Muscle layer of colon (tissue), 2 donors: ENCODE data around the gene CMIP.

Source experiments
- H3K27ac ChIP-seq: one replicate; pipeline ENCODE4 v1.7.0; 2013; ENCODE audit warnings: low read depth, mild to moderate bottlenecking, low read length, moderate library complexity
- H3K27me3 ChIP-seq, 2 donors: one replicate each; pipeline ENCODE4 v1.7.0; 2013; ENCODE audit warnings: low read length in 2 of 2, mild to moderate bottlenecking in 2 of 2; ENCODE audit not compliant: insufficient read depth in 2 of 2, control insufficient read depth in 1 of 2
- H3K36me3 ChIP-seq: one replicate; pipeline ENCODE4 v1.7.0; 2013; ENCODE audit warnings: mild to moderate bottlenecking, low read length; ENCODE audit not compliant: insufficient read depth
- H3K4me1 ChIP-seq: one replicate; pipeline ENCODE4 v1.7.0; 2013; ENCODE audit warnings: mild to moderate bottlenecking, low read length; ENCODE audit not compliant: insufficient read depth
- H3K4me3 ChIP-seq, 2 donors: one replicate each; pipeline ENCODE4 v1.7.0; 2013; ENCODE audit warnings: low read length in 2 of 2, low read depth in 1 of 2, mild to moderate bottlenecking in 1 of 2, moderate library complexity in 1 of 2
- H3K9ac ChIP-seq: one replicate; pipeline ENCODE4 v1.7.0; 2013; ENCODE audit warnings: low read length
- H3K9me3 ChIP-seq: one replicate; pipeline ENCODE4 v1.7.0; 2013; ENCODE audit warnings: mild to moderate bottlenecking, low read length
- donor health status: abdominal sarcoma.
- donor health status: Adenocarcinoma of cecum.

Gene CMIP

GRCh38 chr16:81495321-81496234 lies 51.0 kb downstream of the CMIP start:
- Histone ChIP-seq H3K36me3 (no peaks in the 10 kb centered on the region), H3K9me3 (no peaks in the 10 kb centered on the region), H3K27me3 (no peaks in the 10 kb centered on the region), H3K4me1 (peaks cover 13% of the 10 kb centered on the region), H3K9ac (no peak overlapping the region), H3K4me3 (no peak overlapping the region), H3K27ac (no peak overlapping the region)

- Histone ChIP-seq H3K9ac (no peak overlapping the region), H3K27ac (no peak overlapping the region), H3K9me3 (no peaks in the 10 kb centered on the region), H3K4me3 (no peak overlapping the region), H3K27me3 (no peaks in the 10 kb centered on the region), H3K36me3 (no peaks in the 10 kb centered on the region), H3K4me1 (peaks cover 13% of the 10 kb centered on the region)
Measured at GRCh38 chr16:81496321-81496720, 51.7 kb downstream of the CMIP start.

GRCh38 chr16:81496742-81497141 lies 52.1 kb downstream of the CMIP start:
- Histone ChIP-seq H3K27ac (no peak overlapping the region), H3K4me1 (peaks cover 13% of the 10 kb centered on the region), H3K9ac (no peak overlapping the region), H3K36me3 (no peaks in the 10 kb centered on the region), H3K27me3 (no peaks in the 10 kb centered on the region), H3K9me3 (no peaks in the 10 kb centered on the region), H3K4me3 (no peak overlapping the region)

- no peaks in the 10 kb centered on the region for H3K27me3 ChIP-seq
- H3K9ac ChIP-seq = no peak overlapping the region
- no peak overlapping the region for H3K4me3 ChIP-seq
- no peaks in the 10 kb centered on the region for H3K9me3 ChIP-seq
- no peak overlapping the region for H3K27ac ChIP-seq
- peaks cover 13% of the 10 kb centered on the region for H3K4me1 ChIP-seq
- no peaks in the 10 kb centered on the region for H3K36me3 ChIP-seq
Measured at GRCh38 chr16:81497690-81498089, 53.1 kb downstream of the CMIP start.

GRCh38 chr16:81498351-81498750 lies 53.7 kb downstream of the CMIP start:
- H3K27me3 ChIP-seq = no peaks in the 10 kb centered on the region
- no peak overlapping the region for H3K9ac ChIP-seq
- H3K4me3 ChIP-seq = no peak overlapping the region
- H3K36me3 ChIP-seq = no peaks in the 10 kb centered on the region
- H3K4me1 ChIP-seq = peaks cover 13% of the 10 kb centered on the region
- no peaks in the 10 kb centered on the region for H3K9me3 ChIP-seq
- H3K27ac ChIP-seq = no peak overlapping the region

- Histone ChIP-seq H3K9me3 (no peaks in the 10 kb centered on the region), H3K36me3 (no peaks in the 10 kb centered on the region), H3K9ac (no peak overlapping the region), H3K27me3 (no peaks in the 10 kb centered on the region), H3K27ac (no peak overlapping the region), H3K4me1 (peaks cover 13% of the 10 kb centered on the region), H3K4me3 (no peak overlapping the region)
Measured at GRCh38 chr16:81499576-81500380, 55.2 kb downstream of the CMIP start.

GRCh38 chr16:81500833-81501521 lies 56.4 kb downstream of the CMIP start:
- no peaks in the 10 kb centered on the region for H3K27me3 ChIP-seq
- H3K4me3 ChIP-seq = no peak overlapping the region
- no peaks in the 10 kb centered on the region for H3K36me3 ChIP-seq
- peaks cover 13% of the 10 kb centered on the region for H3K4me1 ChIP-seq
- H3K9ac ChIP-seq = no peak overlapping the region
- H3K9me3 ChIP-seq = no peaks in the 10 kb centered on the region
- no peak overlapping the region for H3K27ac ChIP-seq

GRCh38 chr16:81502396-81503070 lies 57.9 kb downstream of the CMIP start:
- Histone ChIP-seq H3K9ac (no peak overlapping the region), H3K9me3 (no peaks in the 10 kb centered on the region), H3K27ac (no peak overlapping the region), H3K36me3 (no peaks in the 10 kb centered on the region), H3K4me3 (no peak overlapping the region), H3K27me3 (no peaks in the 10 kb centered on the region), H3K4me1 (peaks cover 4% of the 10 kb centered on the region)

- Histone ChIP-seq H3K27me3 (no peaks in the 10 kb centered on the region), H3K9ac (no peak overlapping the region), H3K4me3 (no peak overlapping the region), H3K36me3 (no peaks in the 10 kb centered on the region), H3K9me3 (no peaks in the 10 kb centered on the region), H3K4me1 (no peaks in the 10 kb centered on the region), H3K27ac (no peak overlapping the region)
Measured at GRCh38 chr16:81505011-81505661, 60.5 kb downstream of the CMIP start.

- H3K4me3 ChIP-seq = no peak overlapping the region
- H3K4me1 ChIP-seq = peaks cover 13% of the 10 kb centered on the region
- no peaks in the 10 kb centered on the region for H3K9me3 ChIP-seq
- no peaks in the 10 kb centered on the region for H3K27me3 ChIP-seq
- no peaks in the 10 kb centered on the region for H3K36me3 ChIP-seq
- no peak overlapping the region for H3K27ac ChIP-seq
- H3K9ac ChIP-seq = no peak overlapping the region
Measured at GRCh38 chr16:81509404-81509803, 64.8 kb downstream of the CMIP start.
